SW480 (cell line): Measurements from ENCODE around the gene OR56A5.
A peak's percentile ranks its signal among the peaks of the same experiment; 100 is the strongest.
"Not testable (repeated sequence)": the region's sequence is repeated elsewhere in the genome, so short reads cannot be mapped to it uniquely, and the experiment has no call there.

ENCODE experiments used
- DNase-seq: peaks from one replicate; pipeline ENCODE4 v3.0.0-alpha.2; 2016; ENCODE audit warnings: low spot score

Gene OR56A5

DNA sequence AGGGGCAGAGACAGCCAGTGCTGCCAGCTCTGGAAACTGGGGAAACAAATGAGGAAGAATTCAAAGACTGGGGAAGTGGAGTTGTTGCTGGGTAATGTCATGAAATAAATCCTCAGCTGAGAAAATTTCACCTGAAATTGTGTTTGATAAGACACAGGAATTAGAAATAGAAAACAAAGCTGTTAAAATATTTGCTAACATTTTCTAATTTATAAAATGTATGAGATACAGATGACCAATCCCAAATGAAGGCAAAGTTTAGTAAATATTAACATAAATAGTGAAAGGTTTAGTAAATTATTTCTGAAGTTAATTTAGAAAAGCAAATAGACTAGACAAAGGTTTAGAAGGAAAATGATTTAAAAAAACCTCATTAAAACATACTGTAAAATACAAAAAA lies at the start of gene OR56A5:
Gene OR56A5 (minus strand): TSS at position 101 of the 400 bp plus-strand sequence. CDS start 0 bp downstream, at position 101.
- no peak for DNase-seq

- no peak for DNase-seq
Measured at GRCh38 chr11:6013042-6013441, 44.7 kb upstream of the OR56A5 start.

GRCh38 chr11:6012035-6012668 lies 43.9 kb upstream of the OR56A5 start:
- no peak for DNase-seq

DNA sequence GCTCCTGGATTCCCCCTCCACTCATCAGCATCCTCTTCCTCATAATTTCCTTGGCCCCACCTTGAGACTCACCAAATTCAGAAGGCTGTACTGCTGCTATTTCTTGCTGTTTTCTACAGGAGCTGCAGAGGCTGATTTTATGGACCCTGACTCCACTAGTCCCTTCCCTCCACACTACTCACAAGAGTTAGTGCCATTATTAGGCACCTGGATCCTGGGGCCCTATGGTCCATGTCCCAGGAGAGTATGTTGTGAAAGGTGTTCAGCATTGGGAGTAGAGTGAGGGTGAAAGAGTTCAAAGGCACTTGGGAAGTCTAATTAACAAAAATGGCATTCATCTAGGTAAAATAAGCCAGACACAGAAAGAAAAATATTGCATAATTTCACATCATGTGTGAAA lies 38.6 kb upstream of the OR56A5 start, which contains the start of gene OR56A4:
Gene OR56A4 (minus strand): TSS at position 101 of the 400 bp plus-strand sequence. CDS start 3,954 bp downstream, outside the sequence.
- DNase-seq, result no peak

GRCh38 chr11:6006395-6006794 lies 38.1 kb upstream of the OR56A5 start:
- no peak for DNase-seq

GRCh38 chr11:6002202-6002699 lies 34.0 kb upstream of the OR56A5 start:
- DNase-seq, result no peak

- DNase-seq, result no peak
Measured at GRCh38 chr11:5994791-5995190, 26.5 kb upstream of the OR56A5 start.

DNA sequence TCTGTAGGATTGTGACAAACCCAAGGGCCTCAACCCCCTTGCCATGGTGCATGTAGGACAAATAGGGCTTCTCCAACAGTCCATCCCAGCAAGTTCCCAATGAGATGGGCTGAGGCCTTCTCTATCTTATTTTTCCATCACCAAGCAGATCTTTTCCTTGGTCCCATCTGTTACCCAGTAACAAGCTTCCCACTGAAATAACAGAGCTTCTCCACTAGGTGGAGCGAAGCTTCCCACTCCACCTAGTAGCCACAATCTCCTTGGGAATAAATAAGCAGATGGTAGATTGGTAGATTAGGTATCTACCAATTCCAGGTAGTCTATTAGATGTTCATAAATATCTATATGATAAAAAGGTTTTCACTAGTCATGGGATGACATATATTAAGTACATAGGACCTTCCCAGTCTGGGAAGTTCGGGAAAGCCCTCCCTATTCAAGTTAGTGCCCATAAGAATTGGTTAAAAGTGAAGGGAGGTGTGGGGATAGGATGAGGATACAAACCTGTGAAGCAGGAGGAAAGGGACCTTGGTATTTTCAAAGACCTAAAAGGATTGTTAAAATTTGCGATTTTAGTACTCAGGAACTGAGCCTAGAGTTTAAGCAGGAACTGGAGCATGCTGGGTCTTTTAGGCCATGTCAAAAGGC lies 24.4 kb upstream of the OR56A5 start:
- peak; percentile 37 for DNase-seq

- DNase-seq, result no peak
Measured at GRCh38 chr11:5992150-5992549, 23.9 kb upstream of the OR56A5 start.

DNA sequence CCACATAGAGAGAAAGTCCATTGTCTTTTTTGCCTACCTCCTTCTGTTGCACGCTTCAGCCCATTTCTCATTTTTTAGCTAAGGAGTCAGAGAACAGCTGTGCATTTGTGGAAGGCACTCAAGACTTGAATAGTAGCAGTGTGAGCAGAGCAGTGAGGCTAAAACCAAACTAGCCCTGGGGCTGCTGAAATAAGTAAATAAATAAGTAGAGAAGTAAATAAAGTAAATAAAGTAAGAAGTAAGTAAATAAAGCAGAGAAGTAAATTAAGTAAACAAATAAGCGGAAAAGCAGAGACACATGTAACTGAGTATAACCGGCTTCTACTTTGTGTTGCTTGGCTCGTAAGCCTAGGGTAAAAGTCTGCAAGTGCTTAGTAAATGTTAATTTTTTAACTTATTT lies 20.9 kb upstream of the OR56A5 start:
- no peak for DNase-seq

DNA sequence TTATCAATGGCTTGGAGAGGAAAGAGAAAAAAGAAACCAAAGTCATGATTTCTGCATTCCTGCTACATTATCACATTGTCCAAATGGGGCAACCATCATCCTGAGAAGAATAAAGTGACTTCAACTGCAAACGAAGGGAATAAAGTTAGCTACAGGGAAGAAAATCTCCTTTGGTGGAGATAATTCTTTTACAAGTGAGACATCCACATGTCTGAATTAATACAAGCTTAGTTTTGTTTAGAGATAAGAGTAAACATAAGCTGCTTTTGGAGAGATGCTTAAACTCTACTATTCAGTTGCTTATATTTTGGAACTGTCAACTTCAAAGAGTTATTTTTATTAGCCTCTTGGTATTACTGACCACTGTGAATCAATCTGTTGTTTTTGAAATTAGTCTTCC lies 18.6 kb upstream of the OR56A5 start, which contains the start of gene OR52L1:
Gene OR52L1 (minus strand): TSS at position 101 of the 400 bp plus-strand sequence. CDS start 55 bp downstream, at position 46.
- DNase-seq, result no peak

- no peak for DNase-seq
Measured at GRCh38 chr11:5983443-5983842, 15.1 kb upstream of the OR56A5 start.

GRCh38 chr11:5973530-5973929 lies 5.2 kb upstream of the OR56A5 start:
- no peak for DNase-seq

DNA sequence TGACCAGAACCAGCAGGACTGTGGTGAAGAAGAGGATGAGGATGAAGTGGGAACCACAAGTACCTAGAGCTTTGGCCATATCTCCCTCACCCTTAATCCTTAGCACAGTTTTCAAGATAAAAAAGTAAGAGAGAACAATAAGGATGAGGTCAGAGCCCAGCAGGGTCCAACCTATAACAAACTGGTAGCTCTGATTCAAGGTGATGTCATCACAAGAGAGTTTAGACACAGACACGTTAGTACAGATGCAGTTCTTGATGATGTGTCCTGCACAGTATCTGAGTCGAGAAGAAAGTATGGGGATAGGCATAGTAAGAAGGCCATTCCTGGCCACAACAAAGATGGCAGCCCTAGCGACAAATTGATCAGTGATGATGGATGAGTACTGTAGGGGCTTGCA lies 586 bp downstream of the OR56A5 start:
- DNase-seq, result no peak

- DNase-seq, result no peak
Measured at GRCh38 chr11:5966958-5967357, 1.3 kb downstream of the OR56A5 start.

DNA sequence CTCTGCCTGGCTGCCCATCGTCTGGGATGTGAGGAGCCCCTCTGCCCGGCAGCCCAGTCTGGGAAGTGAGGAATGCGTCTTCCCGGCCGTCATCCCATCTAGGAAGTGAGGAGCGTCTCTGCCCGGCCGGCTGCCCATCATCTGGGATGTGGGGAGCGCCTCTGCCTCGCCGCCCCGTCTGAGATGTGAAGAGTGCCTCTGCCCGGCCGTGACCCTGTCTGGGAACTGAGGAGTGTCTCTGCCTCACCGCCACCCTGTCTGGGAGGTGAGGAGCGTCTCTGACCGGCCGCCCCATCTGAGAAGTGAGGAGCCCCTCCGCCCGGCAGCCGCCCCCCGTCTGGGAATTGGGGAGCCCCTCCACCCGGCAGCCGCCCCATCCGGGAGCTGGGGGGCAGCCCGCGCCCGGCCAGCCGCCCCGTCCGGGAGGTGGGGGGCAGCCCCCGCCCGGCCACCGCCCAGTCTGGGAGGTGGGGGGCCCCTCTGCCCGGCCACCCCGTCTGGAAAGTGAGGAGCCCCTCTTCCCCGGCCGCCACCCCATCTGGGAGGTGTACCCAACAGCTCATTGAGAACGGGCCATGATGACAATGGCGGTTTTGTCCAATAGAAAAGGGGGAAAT lies 7.5 kb downstream of the OR56A5 start:
- DNase-seq, result not testable (repeated sequence)

GRCh38 chr11:5955586-5955985 lies 12.7 kb downstream of the OR56A5 start:
- DNase-seq, result no peak

- no peak for DNase-seq
Measured at GRCh38 chr11:5941951-5942350, 26.3 kb downstream of the OR56A5 start, which contains the start of gene OR56A3. Gene OR56A3 (plus strand): TSS chr11:5942251. CDS start chr11:5947347, 5,096 bp downstream.

DNA sequence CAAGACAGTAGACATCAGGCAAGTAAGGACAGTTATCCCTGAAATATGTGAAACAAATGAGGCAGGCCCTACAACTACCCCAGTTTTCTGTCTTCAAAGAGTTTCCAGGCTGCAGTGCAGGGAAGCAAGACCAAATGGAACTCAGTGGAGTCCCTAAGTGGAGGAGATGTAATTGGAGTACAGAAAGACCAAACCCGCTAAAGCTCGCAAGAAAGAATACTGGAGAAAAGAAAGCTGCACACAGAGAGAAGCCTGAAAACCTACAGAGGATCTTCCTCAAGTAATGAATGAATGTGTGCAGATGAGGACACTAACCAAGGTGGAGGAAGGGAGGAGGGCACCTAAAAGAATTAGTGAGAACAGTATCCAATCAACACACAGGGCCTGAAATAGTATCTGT lies 27.5 kb downstream of the OR56A5 start:
- DNase-seq, result no peak

DNA sequence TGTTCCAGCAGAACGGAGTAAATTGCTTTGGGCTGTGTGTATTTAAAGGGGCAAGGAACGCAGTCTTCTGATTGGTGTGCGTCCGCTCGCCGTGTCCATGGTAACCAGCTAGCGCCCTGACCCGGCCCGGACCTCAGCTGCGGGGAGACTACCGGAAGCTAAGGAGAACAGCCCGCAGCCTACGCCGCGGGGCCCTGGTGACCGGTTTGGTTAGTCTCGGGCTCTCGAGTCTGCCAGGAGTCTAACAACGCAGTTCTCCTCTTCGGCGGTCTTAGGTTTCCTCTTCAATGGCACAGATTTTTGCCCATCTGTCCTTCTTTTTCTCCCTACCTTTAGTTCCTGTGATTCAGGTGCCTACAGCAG lies 29.7 kb downstream of the OR56A5 start:
- DNase-seq, result no peak

GRCh38 chr11:5937868-5938602 lies 30.3 kb downstream of the OR56A5 start:
- DNase-seq, result no peak

GRCh38 chr11:5933116-5933515 lies 35.2 kb downstream of the OR56A5 start:
- no peak for DNase-seq
